Measurements from ENCODE around the gene CACNA2D1. TPM values are rescaled to one million over a fixed set of nuclear protein-coding genes. Genes with fewer than 3 reads are reported as not detected.

CACNA2D1 gene
- total RNA-seq, 1 experiment from 2014 or later: not detected

- Histone ChIP-seq H3K4me1 (ENCODE audit: low read length) (no peaks in the 10 kb centered on the region), H3K9ac (ENCODE audit: low read length) (no peak overlapping the region), H3K79me2 (ENCODE audit: low read length) (no peaks in the 10 kb centered on the region)
Measured at GRCh38 chr7:82054544-82054943, 389.0 kb downstream of the CACNA2D1 start.

DNA sequence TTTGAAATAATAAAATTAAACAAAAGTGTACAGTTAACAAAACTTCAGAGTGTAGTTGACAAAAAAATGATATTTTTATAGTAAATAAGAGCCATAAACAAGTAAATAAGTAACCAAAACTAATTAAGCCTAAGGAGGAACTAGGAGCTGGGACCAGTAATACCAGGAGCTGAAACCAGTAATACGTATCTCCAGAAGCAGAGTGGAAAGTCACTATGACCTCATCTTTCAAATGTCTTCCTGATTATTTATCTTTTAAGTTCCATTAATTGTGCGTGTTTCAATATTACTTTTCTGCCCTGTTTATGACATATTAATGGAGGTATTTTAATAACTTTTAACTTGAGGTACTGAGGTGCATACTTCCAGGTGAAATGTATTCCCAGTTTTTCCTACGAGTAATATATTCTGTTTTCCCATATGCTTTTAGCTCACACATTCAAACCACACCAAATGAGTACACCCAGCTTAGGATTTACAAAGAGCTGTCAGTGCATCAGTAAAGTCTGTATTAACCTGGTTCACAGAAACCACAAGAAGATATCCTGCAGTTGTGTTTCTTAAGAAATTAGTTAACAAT lies 390.0 kb downstream of the CACNA2D1 start:
- Histone ChIP-seq H3K9ac (ENCODE audit: low read length) (no peak overlapping the region), H3K4me1 (ENCODE audit: low read length) (no peaks in the 10 kb centered on the region), H3K4me2 (ENCODE audit: low read depth, low read length, poor library complexity, severe bottlenecking) (no peak overlapping the region), H3K9me2 (replicated peaks; ENCODE audit: insufficient read depth, low read length) (no peaks in the 10 kb centered on the region), H3K4me3 (ENCODE audit: low read length) (no peak overlapping the region), H2AFZ (ENCODE audit: low read length) (no peak overlapping the region), H4K20me1 (ENCODE audit: insufficient read depth, low read depth, low read length) (no peaks in the 10 kb centered on the region), H3K9me3 (ENCODE audit: low read length) (peaks cover 15% of the 10 kb centered on the region; the same call in 1 of the 2 replicates), H3K36me3 (ENCODE audit: insufficient read depth, low read length) (no peaks in the 10 kb centered on the region), H3K27me3 (ENCODE audit: low read length) (no peaks in the 10 kb centered on the region), H3K27ac (ENCODE audit: low read length) (no peak overlapping the region), H3K79me2 (ENCODE audit: low read length) (no peaks in the 10 kb centered on the region)
- DNase-seq: no peak

More at GRCh38 chr7:82054544-82054943, 389.0 kb downstream of the CACNA2D1 start:
- DNase-seq: no peak
- Histone ChIP-seq H3K36me3 (ENCODE audit: insufficient read depth, low read length) (no peaks in the 10 kb centered on the region), H4K20me1 (ENCODE audit: insufficient read depth, low read depth, low read length) (no peaks in the 10 kb centered on the region), H3K4me2 (ENCODE audit: low read depth, low read length, poor library complexity, severe bottlenecking) (no peak overlapping the region), H2AFZ (ENCODE audit: low read length) (no peak overlapping the region), H3K9me3 (ENCODE audit: low read length) (peaks cover 22% of the 10 kb centered on the region; the same call in 1 of the 2 replicates), H3K9me2 (replicated peaks; ENCODE audit: insufficient read depth, low read length) (no peaks in the 10 kb centered on the region), H3K27ac (ENCODE audit: low read length) (no peak overlapping the region), H3K27me3 (ENCODE audit: low read length) (no peaks in the 10 kb centered on the region), H3K4me3 (ENCODE audit: low read length) (no peak overlapping the region)

DNA sequence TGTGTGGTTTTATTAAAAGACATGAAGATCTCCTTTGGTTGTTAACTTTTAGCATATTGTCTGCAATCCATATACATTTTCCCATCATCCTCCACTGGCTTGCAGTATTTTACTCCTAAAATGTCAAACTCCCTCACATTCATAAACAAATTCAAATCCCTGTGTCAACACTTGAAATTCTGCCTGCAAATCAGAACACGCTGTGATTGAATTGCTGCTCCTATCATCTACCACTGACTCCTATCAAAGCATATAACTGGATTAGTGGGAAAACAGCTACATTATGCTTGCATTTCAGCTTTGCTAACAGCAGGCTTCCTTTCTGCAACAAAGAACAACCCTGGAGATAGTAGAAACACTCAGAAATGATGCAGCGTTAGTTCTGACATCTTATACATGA lies 392.0 kb downstream of the CACNA2D1 start:
- Histone ChIP-seq H3K4me1 (ENCODE audit: low read length) (no peaks in the 10 kb centered on the region), H3K27ac (ENCODE audit: low read length) (no peak overlapping the region), H3K4me2 (ENCODE audit: low read depth, low read length, poor library complexity, severe bottlenecking) (no peak overlapping the region), H3K27me3 (ENCODE audit: low read length) (no peaks in the 10 kb centered on the region), H2AFZ (ENCODE audit: low read length) (no peak overlapping the region), H3K9me2 (replicated peaks; ENCODE audit: insufficient read depth, low read length) (no peaks in the 10 kb centered on the region), H3K4me3 (ENCODE audit: low read length) (no peak overlapping the region), H4K20me1 (ENCODE audit: insufficient read depth, low read depth, low read length) (no peaks in the 10 kb centered on the region), H3K9ac (ENCODE audit: low read length) (no peak overlapping the region), H3K79me2 (ENCODE audit: low read length) (no peaks in the 10 kb centered on the region), H3K9me3 (ENCODE audit: low read length) (peaks cover 8% of the 10 kb centered on the region; the same call in 1 of the 2 replicates), H3K36me3 (ENCODE audit: insufficient read depth, low read length) (no peaks in the 10 kb centered on the region)
- DNase-seq: no peak

DNA sequence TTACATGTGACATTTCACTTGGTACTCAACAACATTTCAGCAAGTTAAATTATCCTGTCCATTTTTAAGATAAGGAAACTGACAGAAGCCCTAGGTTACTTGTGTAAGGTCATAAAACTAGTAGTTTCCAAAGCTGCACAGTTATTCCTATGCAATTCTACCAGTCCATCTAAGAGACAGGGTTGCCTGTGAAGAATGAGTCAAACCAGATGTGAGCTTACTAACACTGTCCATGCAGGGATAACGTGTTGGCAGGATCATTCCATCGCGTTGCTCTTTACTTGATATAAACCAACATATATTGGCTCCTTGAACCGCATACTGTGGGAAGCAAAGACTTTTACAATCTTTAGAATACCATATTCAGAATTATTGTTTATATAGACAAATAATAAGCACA lies 392.8 kb downstream of the CACNA2D1 start:
- Histone ChIP-seq H2AFZ (ENCODE audit: low read length) (no peak overlapping the region), H3K4me3 (ENCODE audit: low read length) (no peak overlapping the region), H3K36me3 (ENCODE audit: insufficient read depth, low read length) (no peaks in the 10 kb centered on the region), H3K79me2 (ENCODE audit: low read length) (no peaks in the 10 kb centered on the region), H3K27ac (ENCODE audit: low read length) (no peak overlapping the region), H3K4me1 (ENCODE audit: low read length) (no peaks in the 10 kb centered on the region), H3K9me3 (ENCODE audit: low read length) (peaks cover 4% of the 10 kb centered on the region; the same call in 1 of the 2 replicates), H3K9ac (ENCODE audit: low read length) (no peak overlapping the region), H3K4me2 (ENCODE audit: low read depth, low read length, poor library complexity, severe bottlenecking) (no peak overlapping the region), H4K20me1 (ENCODE audit: insufficient read depth, low read depth, low read length) (no peaks in the 10 kb centered on the region), H3K9me2 (replicated peaks; ENCODE audit: insufficient read depth, low read length) (no peaks in the 10 kb centered on the region), H3K27me3 (ENCODE audit: low read length) (no peaks in the 10 kb centered on the region)
- DNase-seq: no peak

DNA sequence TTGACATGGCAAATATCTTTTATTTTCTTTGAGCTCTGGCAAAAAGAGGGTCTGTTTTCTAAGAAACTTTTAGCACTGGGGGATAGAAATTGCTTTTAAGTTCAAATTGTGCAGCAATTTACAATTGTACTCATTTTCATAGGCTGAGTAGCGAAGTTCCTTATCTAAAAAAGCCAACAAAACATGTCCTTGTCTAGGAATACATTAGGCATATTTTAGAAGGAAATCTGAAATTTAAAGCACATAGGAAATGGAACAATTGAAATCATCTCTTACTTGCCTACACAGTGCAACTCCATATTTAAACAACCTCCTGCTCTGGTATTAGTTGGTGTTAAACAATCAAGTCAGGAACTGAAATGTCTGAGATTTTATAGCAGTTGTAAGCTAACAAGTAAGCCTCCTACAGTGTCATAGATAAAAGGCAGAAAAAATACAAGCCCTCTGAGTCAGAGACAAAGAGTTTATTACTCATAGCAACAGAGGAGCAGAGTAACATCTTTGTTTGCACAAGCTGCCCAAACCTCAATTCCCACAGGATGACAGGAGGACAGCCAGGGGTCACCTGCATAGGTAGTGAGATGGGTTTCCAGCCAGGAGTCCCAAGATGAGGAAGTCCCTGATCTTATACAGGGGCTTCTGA lies 393.6 kb downstream of the CACNA2D1 start:
- Histone ChIP-seq H2AFZ (ENCODE audit: low read length) (no peak overlapping the region), H3K4me1 (ENCODE audit: low read length) (no peaks in the 10 kb centered on the region), H3K36me3 (ENCODE audit: insufficient read depth, low read length) (no peaks in the 10 kb centered on the region), H3K9ac (ENCODE audit: low read length) (no peak overlapping the region), H3K79me2 (ENCODE audit: low read length) (no peaks in the 10 kb centered on the region), H4K20me1 (ENCODE audit: insufficient read depth, low read depth, low read length) (no peaks in the 10 kb centered on the region), H3K4me3 (ENCODE audit: low read length) (no peak overlapping the region), H3K27me3 (ENCODE audit: low read length) (no peaks in the 10 kb centered on the region), H3K4me2 (ENCODE audit: low read depth, low read length, poor library complexity, severe bottlenecking) (no peak overlapping the region), H3K27ac (ENCODE audit: low read length) (no peak overlapping the region), H3K9me3 (ENCODE audit: low read length) (peaks cover 4% of the 10 kb centered on the region; the same call in 1 of the 2 replicates), H3K9me2 (replicated peaks; ENCODE audit: insufficient read depth, low read length) (no peaks in the 10 kb centered on the region)
- DNase-seq: no peak

GRCh38 chr7:82049442-82049841 lies 394.1 kb downstream of the CACNA2D1 start:
- Histone ChIP-seq H3K9ac (ENCODE audit: low read length) (no peak overlapping the region), H3K79me2 (ENCODE audit: low read length) (no peaks in the 10 kb centered on the region), H3K27ac (ENCODE audit: low read length) (no peak overlapping the region), H3K4me3 (ENCODE audit: low read length) (no peak overlapping the region), H3K9me3 (ENCODE audit: low read length) (peaks cover 1% of the 10 kb centered on the region; the same call in 1 of the 2 replicates), H3K9me2 (replicated peaks; ENCODE audit: insufficient read depth, low read length) (no peaks in the 10 kb centered on the region), H3K27me3 (ENCODE audit: low read length) (no peaks in the 10 kb centered on the region), H3K4me2 (ENCODE audit: low read depth, low read length, poor library complexity, severe bottlenecking) (no peak overlapping the region), H4K20me1 (ENCODE audit: insufficient read depth, low read depth, low read length) (no peaks in the 10 kb centered on the region), H3K36me3 (ENCODE audit: insufficient read depth, low read length) (no peaks in the 10 kb centered on the region), H2AFZ (ENCODE audit: low read length) (no peak overlapping the region), H3K4me1 (ENCODE audit: low read length) (no peaks in the 10 kb centered on the region)
- no peak for DNase-seq

DNA sequence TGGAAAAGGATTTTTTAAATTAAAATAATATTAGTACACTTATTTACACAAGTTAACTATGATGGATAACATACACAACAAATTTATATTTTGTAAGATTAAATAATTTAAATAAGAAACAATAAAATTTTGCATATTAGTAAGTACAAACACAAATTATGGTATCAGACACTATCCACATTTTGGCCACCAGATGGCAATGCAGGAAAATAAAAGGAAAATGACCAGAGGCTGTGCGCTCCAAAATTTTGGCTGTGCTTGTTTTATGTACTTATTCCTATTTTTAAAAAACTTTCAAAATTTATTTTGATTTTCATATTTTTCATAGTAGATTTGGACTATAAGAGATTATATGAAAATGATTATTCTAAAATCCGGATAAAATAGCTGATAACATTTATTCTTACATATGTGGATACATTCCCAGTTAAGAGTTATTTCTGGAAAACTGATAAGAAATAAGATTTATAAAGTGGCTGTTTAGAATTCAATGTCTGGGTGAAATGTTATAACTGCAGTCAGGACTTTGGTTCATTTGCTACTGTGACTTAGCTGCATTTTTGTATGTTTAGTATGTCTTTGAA lies 399.0 kb downstream of the CACNA2D1 start:
- Histone ChIP-seq H4K20me1 (ENCODE audit: insufficient read depth, low read depth, low read length) (no peaks in the 10 kb centered on the region), H3K4me2 (ENCODE audit: low read depth, low read length, poor library complexity, severe bottlenecking) (no peak overlapping the region), H2AFZ (ENCODE audit: low read length) (no peak overlapping the region), H3K4me1 (ENCODE audit: low read length) (no peaks in the 10 kb centered on the region), H3K36me3 (ENCODE audit: insufficient read depth, low read length) (no peaks in the 10 kb centered on the region), H3K9ac (ENCODE audit: low read length) (no peak overlapping the region), H3K9me2 (replicated peaks; ENCODE audit: insufficient read depth, low read length) (no peaks in the 10 kb centered on the region), H3K4me3 (ENCODE audit: low read length) (no peak overlapping the region), H3K27ac (ENCODE audit: low read length) (no peak overlapping the region), H3K79me2 (ENCODE audit: low read length) (no peaks in the 10 kb centered on the region), H3K27me3 (ENCODE audit: low read length) (no peaks in the 10 kb centered on the region), H3K9me3 (ENCODE audit: low read length) (no peaks in the 10 kb centered on the region)
- peak; percentile 68 for DNase-seq

- Histone ChIP-seq H3K9ac (ENCODE audit: low read length) (no peak overlapping the region), H3K27me3 (ENCODE audit: low read length) (no peaks in the 10 kb centered on the region), H2AFZ (ENCODE audit: low read length) (no peak overlapping the region), H3K9me3 (ENCODE audit: low read length) (peaks cover 9% of the 10 kb centered on the region), H3K79me2 (ENCODE audit: low read length) (no peaks in the 10 kb centered on the region), H3K4me2 (ENCODE audit: low read depth, low read length, poor library complexity, severe bottlenecking) (no peak overlapping the region), H3K27ac (ENCODE audit: low read length) (no peak overlapping the region), H3K4me1 (ENCODE audit: low read length) (no peaks in the 10 kb centered on the region), H4K20me1 (ENCODE audit: insufficient read depth, low read depth, low read length) (no peaks in the 10 kb centered on the region), H3K4me3 (ENCODE audit: low read length) (no peak overlapping the region), H3K9me2 (replicated peaks; ENCODE audit: insufficient read depth, low read length) (no peaks in the 10 kb centered on the region; the same call in 1 of the 2 replicates), H3K36me3 (ENCODE audit: insufficient read depth, low read length) (no peaks in the 10 kb centered on the region)
- DNase-seq: no peak
Measured at GRCh38 chr7:82039621-82040020, 404.0 kb downstream of the CACNA2D1 start.

Measured in Karpas-422 (cell line).